Omental fat pad (tissue), 4 donors: ENCODE measurements around the gene EXOSC10. TPM values are rescaled to one million over a fixed set of nuclear protein-coding genes. Genes with fewer than 3 reads are reported as not detected.
"Not testable (repeated sequence)": the region's sequence is repeated elsewhere in the genome, so short reads cannot be mapped to it uniquely, and the experiment has no call there.

Source experiments
- ATAC-seq: fragments of 150-250 bp; one replicate; pipeline ENCODE4 v1.9.1; 2016; ENCODE audit warnings: mild to moderate bottlenecking, moderate library complexity; ENCODE audit not compliant: low FRiP score
- DNase-seq: peaks from one replicate; pipeline ENCODE4 v3.0.0-alpha.2; 2019; ENCODE audit warnings: low spot score
- total RNA-seq, 4 donors: library from RNA; depleted of rRNA; stranded (reverse); fragments of >200 nt; gene quantifications; one replicate each; pipeline ENCODE4 v1.1.0, GENCODE V29; 2016
- TF ChIP-seq, protein P1 (sequence below), 3 donors: fragments of 450-650 bp; IDR thresholded peaks; one replicate each; pipeline ENCODE4 v1.5.1; 2016 to 2017; ENCODE audit warnings: antibody characterized with exemption in 3 of 3, mild to moderate bottlenecking in 3 of 3, moderate library complexity in 2 of 3

EXOSC10 gene
- total RNA-seq, 4 donors from 2014 or later, result 39.7 to 65.4 (median 56.9) TPM

DNA sequence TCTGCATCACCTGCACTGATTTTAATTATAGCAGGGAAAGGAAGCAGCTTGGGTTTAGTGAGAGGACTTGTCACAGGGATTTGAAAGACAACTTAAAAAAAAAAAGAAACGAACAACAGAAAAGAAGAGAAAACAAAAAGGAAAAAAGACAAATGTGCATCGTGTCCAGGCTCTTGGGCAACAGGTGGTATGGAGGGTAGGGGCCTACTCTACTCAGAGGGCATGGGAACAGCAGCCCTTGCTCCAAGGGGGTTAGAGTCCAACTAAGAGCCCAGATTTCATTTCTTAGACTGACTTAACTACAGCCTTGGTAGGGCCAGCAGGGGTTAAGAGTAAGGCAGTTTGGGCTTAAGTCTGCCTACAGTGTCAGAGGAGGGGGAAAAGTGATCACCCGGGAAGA lies 15.3 kb upstream of the EXOSC10 start:
- no peak for ATAC-seq
- TF ChIP-seq, protein P1, sequence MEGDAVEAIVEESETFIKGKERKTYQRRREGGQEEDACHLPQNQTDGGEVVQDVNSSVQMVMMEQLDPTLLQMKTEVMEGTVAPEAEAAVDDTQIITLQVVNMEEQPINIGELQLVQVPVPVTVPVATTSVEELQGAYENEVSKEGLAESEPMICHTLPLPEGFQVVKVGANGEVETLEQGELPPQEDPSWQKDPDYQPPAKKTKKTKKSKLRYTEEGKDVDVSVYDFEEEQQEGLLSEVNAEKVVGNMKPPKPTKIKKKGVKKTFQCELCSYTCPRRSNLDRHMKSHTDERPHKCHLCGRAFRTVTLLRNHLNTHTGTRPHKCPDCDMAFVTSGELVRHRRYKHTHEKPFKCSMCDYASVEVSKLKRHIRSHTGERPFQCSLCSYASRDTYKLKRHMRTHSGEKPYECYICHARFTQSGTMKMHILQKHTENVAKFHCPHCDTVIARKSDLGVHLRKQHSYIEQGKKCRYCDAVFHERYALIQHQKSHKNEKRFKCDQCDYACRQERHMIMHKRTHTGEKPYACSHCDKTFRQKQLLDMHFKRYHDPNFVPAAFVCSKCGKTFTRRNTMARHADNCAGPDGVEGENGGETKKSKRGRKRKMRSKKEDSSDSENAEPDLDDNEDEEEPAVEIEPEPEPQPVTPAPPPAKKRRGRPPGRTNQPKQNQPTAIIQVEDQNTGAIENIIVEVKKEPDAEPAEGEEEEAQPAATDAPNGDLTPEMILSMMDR (IDR thresholded peaks at IDR 0.05), result no peak
- no peak for DNase-seq

DNA sequence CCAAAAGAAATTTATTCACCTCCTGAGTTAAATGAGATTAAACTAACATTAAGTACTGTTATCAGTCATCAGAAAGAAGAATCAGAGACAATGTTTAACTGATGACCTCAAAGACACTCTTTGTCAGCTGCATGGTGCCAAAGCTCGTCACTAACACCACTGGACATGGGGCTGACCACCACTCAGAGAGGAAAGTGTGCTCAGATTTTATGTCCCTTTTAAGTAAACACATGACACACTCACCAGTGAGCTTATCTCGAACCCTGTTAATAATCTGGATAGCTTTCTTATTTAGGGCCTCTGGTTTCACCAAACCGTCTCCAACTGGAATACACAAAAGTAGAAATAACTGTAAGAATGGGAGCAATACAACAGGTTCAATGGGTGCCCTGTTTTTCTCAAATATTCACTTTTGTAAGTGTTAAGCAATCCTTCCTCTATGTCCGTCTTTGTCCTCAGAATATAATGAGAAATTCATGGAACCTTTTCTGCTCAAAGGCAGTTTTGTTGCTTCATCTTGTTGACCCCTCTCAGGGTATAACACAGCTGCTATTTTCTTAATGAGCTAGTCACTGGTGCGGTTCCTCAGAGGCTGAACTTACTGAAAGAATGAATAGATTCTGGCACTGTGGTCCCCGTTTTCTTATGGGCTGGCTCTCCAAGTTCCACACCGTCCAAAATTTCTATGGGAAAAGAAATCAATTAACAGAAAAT lies 9.5 kb upstream of the EXOSC10 start:
- TF ChIP-seq, protein P1 (IDR thresholded peaks at IDR 0.05), result no peak
- ATAC-seq, result no peak
- no peak for DNase-seq

DNA sequence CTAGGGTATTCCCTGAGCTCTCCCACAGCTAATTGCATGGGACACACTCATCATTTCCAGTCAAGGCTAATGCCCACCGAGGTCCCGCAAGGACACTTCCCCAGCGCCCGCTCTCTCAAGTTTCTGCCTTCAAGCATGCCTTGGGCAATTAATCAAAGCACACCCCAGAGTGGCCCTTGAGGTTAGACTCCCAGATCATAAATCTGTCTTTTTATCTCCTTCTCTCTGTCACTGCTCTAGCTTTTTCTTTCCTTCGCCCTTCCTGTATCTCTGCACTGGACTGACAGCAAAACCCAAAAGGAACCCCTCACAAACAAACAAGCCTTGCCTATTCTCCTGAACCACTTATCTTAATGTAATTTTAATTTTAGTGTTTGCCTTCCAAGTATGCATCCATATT lies 7.9 kb upstream of the EXOSC10 start:
- DNase-seq, result no peak
- TF ChIP-seq, protein P1 (IDR thresholded peaks at IDR 0.05), result no peak
- no peak for ATAC-seq

DNA sequence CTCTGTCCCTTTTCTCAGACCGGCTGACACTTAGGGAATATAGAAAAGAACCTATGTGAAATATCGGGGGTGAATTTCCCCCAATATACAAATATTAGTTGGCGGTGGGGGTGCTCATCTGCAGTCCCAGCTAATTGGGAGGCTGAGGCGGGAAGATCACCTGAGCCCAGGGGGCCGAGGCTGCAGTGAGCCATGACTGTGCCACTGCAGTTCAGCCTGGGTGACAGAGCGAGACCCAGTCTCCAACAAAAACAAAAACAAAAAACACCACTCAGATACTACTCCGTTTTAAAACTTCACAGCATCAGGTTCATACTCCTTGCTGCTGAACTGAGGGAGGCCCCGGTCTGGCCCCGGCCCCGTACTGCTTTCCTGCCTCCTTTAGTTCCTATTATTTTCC lies 5.9 kb upstream of the EXOSC10 start:
- TF ChIP-seq, protein P1 (IDR thresholded peaks at IDR 0.05), result no peak
- DNase-seq, result no peak
- ATAC-seq, result no peak

DNA sequence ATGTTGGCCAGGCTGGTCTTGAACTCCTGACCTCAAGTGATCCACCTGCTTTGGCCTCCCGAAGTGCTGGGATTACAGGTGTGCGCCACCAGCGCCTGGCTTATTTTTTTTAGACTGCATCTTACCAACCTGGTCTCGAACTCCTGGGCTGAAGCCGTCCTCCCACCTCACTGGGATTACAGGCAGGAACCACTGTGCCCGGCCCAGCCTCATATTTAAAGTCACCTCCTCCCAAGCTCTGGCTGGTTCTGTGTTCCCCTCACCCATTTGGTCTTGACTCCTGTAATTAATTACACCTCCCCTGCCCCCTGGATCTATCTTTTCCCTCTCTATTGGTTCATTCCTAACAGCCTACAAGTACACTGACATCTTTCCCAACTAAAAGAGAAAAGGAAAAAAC lies 1.7 kb upstream of the EXOSC10 start:
- no peak for DNase-seq
- TF ChIP-seq, protein P1 (IDR thresholded peaks at IDR 0.05), result no peak
- ATAC-seq, result no peak

DNA sequence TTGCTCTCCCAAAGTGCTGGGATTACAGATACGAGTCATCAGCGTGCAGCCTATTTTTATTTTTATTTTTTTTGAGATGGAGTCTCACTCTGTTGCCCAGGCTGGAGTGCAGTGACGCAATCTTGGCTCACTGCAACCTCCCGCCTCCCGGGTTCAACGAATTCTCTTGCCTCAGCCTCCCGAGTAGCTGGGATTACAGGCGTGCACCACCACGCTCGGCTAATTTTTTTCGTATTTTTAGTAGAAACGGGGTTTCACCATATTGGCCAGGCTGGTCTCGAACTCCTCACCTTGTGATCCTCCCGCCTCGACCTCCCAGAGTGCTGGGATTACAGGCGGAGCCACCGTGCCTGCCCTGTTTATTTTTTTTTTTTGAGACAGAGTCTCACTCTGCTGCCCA lies 1.1 kb upstream of the EXOSC10 start:
- DNase-seq, ATAC-seq: not testable (repeated sequence)

DNA sequence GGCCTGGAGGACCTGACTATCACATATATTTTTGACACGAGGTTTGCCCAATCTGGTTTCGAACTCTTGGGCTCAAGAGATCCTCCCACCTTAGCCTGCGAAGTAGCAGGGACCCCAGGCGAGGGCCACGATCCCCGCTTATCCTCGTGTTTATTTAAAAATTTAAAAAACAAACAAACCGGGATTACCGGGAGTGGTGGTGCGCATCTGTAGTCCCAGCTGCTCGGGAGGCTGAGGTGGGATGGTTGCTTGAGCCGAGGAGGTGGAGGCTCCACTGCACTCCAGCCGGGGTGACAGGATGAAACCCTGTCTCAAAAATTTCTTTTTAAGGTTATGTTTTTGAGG lies 452 bp upstream of the EXOSC10 start:
- ATAC-seq, result peak; percentile 19
- TF ChIP-seq, protein P1 (IDR thresholded peaks at IDR 0.05), result no peak
- no peak for DNase-seq
